SK-N-SH treated with all-trans-retinoic acid at 6 μM for 48 hours (cell line): ENCODE measurements around the gene USP13.

Source experiments
- ATAC-seq: fragments of 200-7000 bp; cut with Tn5 transposase; 3 replicates; pipeline ENCODE4 v1.9.1; 2020; ENCODE audit warnings: mild to moderate bottlenecking, moderate library complexity
- ARNTL ChIP-seq: fragments of 450-650 bp; formaldehyde crosslinking; IDR thresholded peaks from 2 replicates; pipeline ENCODE4 v1.5.0; 2020; ENCODE audit warnings: low read depth, mild to moderate bottlenecking, moderate library complexity, borderline replicate concordance
- BACH2 ChIP-seq: fragments of 250-450 bp; sonication (Bioruptor Pico); IDR thresholded peaks from 2 replicates; pipeline ENCODE4 v1.9.0; 2021; ENCODE audit warnings: mild to moderate bottlenecking, borderline replicate concordance
- CSDC2 ChIP-seq: fragments of 250-450 bp; sonication (Bioruptor Pico); IDR thresholded peaks from 2 replicates; pipeline ENCODE4 v1.5.0; 2020; ENCODE audit warnings: mild to moderate bottlenecking, moderate library complexity
- ESRRG ChIP-seq: fragments of 250-450 bp; sonication (Bioruptor Pico); IDR thresholded peaks from 2 replicates; pipeline ENCODE4 v1.6.1; 2021; ENCODE audit warnings: mild to moderate bottlenecking
- GLIS3 ChIP-seq: fragments of 250-450 bp; sonication (Bioruptor Pico); IDR thresholded peaks from 2 replicates; pipeline ENCODE4 v1.5.0; 2020; ENCODE audit warnings: mild to moderate bottlenecking, moderate library complexity
- OSR1 ChIP-seq: fragments of 250-450 bp; sonication (Bioruptor Pico); IDR thresholded peaks from 2 replicates; pipeline ENCODE4 v1.8.0; 2022; ENCODE audit warnings: moderate library complexity, mild to moderate bottlenecking, inconsistent platforms
- PPARA ChIP-seq: fragments of 250-450 bp; sonication (Bioruptor Pico); IDR thresholded peaks from 2 replicates; pipeline ENCODE4 v1.5.0; 2020; ENCODE audit warnings: mild to moderate bottlenecking, borderline replicate concordance
- RARB ChIP-seq: fragments of 250-450 bp; sonication (Bioruptor Pico); IDR thresholded peaks from 2 replicates; pipeline ENCODE4 v1.8.0; 2021; ENCODE audit warnings: mild to moderate bottlenecking, moderate library complexity
- SNAI2 ChIP-seq: fragments of 250-450 bp; sonication (Bioruptor Pico); IDR thresholded peaks from 2 replicates; pipeline ENCODE4 v1.5.0; 2020; ENCODE audit warnings: mild to moderate bottlenecking, moderate library complexity
- TCF4 ChIP-seq: fragments of 250-450 bp; sonication (Bioruptor Pico); IDR thresholded peaks from 2 replicates; pipeline ENCODE4 v1.8.0; 2021; ENCODE audit warnings: mild to moderate bottlenecking, moderate library complexity, borderline replicate concordance
- TOX ChIP-seq: fragments of 250-450 bp; sonication (Bioruptor Pico); IDR thresholded peaks from 2 replicates; pipeline ENCODE4 v1.8.0; 2021; ENCODE audit warnings: mild to moderate bottlenecking, moderate library complexity, borderline replicate concordance
- ZC3H10 ChIP-seq: fragments of 250-450 bp; sonication (Bioruptor Pico); IDR thresholded peaks from 2 replicates; pipeline ENCODE4 v1.5.1; 2021; ENCODE audit warnings: mild to moderate bottlenecking, moderate library complexity
- ZFP3 ChIP-seq: fragments of 250-450 bp; sonication (Bioruptor Pico); IDR thresholded peaks from 2 replicates; pipeline ENCODE4 v1.5.0; 2020; ENCODE audit warnings: mild to moderate bottlenecking, moderate library complexity
- ZFP30 ChIP-seq: fragments of 450-650 bp; formaldehyde crosslinking; IDR thresholded peaks from 2 replicates; pipeline ENCODE4 v1.5.0; 2022; ENCODE audit warnings: mild to moderate bottlenecking, moderate library complexity
- ZNF565 ChIP-seq: fragments of 450-650 bp; formaldehyde crosslinking; conservative IDR thresholded peaks from 2 replicates; pipeline ENCODE4 v1.5.0; 2020; ENCODE audit warnings: low read depth, mild to moderate bottlenecking, moderate library complexity
- ZNF70 ChIP-seq: fragments of 450-650 bp; formaldehyde crosslinking; IDR thresholded peaks from 2 replicates; pipeline ENCODE4 v1.5.0; 2020; ENCODE audit warnings: mild to moderate bottlenecking, moderate library complexity
- ZNF8 ChIP-seq: fragments of 450-650 bp; formaldehyde crosslinking; IDR thresholded peaks from 2 replicates; pipeline ENCODE4 v1.5.0; 2020; ENCODE audit warnings: mild to moderate bottlenecking, moderate library complexity
- TF ChIP-seq, protein P1 (sequence below): fragments of 250-450 bp; sonication (Bioruptor Pico); IDR thresholded peaks from 2 replicates; pipeline ENCODE4 v1.5.0; 2020; ENCODE audit warnings: mild to moderate bottlenecking, moderate library complexity
- TF ChIP-seq, protein P2 (sequence below): fragments of 250-450 bp; sonication (Bioruptor Pico); IDR thresholded peaks from 2 replicates; pipeline ENCODE4 v1.8.0; 2020; ENCODE audit warnings: mild to moderate bottlenecking, moderate library complexity, borderline replicate concordance
- TF ChIP-seq, protein P3 (sequence below): fragments of 250-450 bp; sonication (Bioruptor Pico); IDR thresholded peaks from 2 replicates; pipeline ENCODE4 v1.8.0; 2021; ENCODE audit warnings: low read depth, mild to moderate bottlenecking, moderate library complexity, borderline replicate concordance
- TF ChIP-seq, protein P4 (sequence below): fragments of 250-450 bp; sonication (Bioruptor Pico); IDR thresholded peaks from 2 replicates; pipeline ENCODE4 v1.5.1; 2021; ENCODE audit warnings: mild to moderate bottlenecking, moderate library complexity

The USP13 gene

DNA sequence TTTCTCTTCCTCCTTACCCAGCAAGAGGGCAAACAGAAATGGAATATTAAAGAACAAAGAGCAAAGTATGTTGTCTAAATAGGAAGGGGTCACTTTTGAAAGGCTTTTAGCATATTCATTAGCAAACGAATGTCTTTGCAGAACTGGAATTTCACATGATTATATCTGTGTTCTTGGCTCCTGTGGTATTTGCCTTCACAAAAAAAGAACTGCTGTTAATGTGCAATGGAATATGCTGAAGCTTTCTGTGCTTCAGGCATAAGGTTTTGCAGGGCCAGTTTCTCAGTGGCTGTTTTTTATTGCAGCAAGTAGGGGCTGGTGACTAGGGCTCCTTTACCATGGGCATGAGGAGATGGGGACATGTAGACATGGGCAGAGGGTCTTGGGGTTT lies 173.4 kb downstream of the USP13 start (continued):
- TF ChIP-seq, protein P1, sequence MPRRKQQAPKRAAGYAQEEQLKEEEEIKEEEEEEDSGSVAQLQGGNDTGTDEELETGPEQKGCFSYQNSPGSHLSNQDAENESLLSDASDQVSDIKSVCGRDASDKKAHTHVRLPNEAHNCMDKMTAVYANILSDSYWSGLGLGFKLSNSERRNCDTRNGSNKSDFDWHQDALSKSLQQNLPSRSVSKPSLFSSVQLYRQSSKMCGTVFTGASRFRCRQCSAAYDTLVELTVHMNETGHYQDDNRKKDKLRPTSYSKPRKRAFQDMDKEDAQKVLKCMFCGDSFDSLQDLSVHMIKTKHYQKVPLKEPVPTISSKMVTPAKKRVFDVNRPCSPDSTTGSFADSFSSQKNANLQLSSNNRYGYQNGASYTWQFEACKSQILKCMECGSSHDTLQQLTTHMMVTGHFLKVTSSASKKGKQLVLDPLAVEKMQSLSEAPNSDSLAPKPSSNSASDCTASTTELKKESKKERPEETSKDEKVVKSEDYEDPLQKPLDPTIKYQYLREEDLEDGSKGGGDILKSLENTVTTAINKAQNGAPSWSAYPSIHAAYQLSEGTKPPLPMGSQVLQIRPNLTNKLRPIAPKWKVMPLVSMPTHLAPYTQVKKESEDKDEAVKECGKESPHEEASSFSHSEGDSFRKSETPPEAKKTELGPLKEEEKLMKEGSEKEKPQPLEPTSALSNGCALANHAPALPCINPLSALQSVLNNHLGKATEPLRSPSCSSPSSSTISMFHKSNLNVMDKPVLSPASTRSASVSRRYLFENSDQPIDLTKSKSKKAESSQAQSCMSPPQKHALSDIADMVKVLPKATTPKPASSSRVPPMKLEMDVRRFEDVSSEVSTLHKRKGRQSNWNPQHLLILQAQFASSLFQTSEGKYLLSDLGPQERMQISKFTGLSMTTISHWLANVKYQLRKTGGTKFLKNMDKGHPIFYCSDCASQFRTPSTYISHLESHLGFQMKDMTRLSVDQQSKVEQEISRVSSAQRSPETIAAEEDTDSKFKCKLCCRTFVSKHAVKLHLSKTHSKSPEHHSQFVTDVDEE (CRISPR knock-in tag), result no peak
- TF ChIP-seq TOX (CRISPR knock-in tag) (no peak), GLIS3 (CRISPR knock-in tag) (no peak), SNAI2 (CRISPR knock-in tag) (no peak)

DNA sequence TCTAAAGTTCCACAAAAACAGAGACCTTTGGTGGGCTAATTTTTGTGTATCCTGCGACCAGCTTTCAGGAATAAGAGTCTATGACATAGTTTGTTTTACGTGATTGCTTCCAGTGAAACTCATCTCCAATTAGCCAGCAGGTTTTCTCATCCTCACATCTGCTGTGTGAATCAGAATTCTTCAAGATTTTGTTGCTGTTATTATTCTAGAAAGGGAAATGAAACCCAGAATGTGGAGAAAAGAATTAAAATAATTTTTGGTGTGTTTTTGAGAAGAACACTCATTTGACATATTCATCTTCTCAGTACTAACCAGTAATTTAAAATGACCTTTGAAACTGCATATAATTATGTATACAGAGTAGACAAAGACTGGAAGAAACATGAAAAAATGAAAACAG lies 175.9 kb downstream of the USP13 start:
- TF ChIP-seq, protein P2, sequence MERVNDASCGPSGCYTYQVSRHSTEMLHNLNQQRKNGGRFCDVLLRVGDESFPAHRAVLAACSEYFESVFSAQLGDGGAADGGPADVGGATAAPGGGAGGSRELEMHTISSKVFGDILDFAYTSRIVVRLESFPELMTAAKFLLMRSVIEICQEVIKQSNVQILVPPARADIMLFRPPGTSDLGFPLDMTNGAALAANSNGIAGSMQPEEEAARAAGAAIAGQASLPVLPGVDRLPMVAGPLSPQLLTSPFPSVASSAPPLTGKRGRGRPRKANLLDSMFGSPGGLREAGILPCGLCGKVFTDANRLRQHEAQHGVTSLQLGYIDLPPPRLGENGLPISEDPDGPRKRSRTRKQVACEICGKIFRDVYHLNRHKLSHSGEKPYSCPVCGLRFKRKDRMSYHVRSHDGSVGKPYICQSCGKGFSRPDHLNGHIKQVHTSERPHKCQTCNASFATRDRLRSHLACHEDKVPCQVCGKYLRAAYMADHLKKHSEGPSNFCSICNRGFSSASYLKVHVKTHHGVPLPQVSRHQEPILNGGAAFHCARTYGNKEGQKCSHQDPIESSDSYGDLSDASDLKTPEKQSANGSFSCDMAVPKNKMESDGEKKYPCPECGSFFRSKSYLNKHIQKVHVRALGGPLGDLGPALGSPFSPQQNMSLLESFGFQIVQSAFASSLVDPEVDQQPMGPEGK, result no peak
- TF ChIP-seq ZNF70 (CRISPR knock-in tag), result no peak
- TF ChIP-seq TOX (CRISPR knock-in tag), result no peak
- TF ChIP-seq, protein P1 (CRISPR knock-in tag), result no peak
- TF ChIP-seq, protein P3, sequence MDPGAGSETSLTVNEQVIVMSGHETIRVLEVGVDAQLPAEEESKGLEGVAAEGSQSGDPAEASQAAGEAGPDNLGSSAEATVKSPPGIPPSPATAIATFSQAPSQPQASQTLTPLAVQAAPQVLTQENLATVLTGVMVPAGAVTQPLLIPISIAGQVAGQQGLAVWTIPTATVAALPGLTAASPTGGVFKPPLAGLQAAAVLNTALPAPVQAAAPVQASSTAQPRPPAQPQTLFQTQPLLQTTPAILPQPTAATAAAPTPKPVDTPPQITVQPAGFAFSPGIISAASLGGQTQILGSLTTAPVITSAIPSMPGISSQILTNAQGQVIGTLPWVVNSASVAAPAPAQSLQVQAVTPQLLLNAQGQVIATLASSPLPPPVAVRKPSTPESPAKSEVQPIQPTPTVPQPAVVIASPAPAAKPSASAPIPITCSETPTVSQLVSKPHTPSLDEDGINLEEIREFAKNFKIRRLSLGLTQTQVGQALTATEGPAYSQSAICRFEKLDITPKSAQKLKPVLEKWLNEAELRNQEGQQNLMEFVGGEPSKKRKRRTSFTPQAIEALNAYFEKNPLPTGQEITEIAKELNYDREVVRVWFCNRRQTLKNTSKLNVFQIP (CRISPR knock-in tag), result no peak
- TF ChIP-seq BACH2 (CRISPR knock-in tag), result no peak
- no peak for TF ChIP-seq SNAI2 (CRISPR knock-in tag)
- no peak for TF ChIP-seq ESRRG (CRISPR knock-in tag)
- TF ChIP-seq ZNF8 (CRISPR knock-in tag), result no peak
- no peak for TF ChIP-seq OSR1
- no peak for TF ChIP-seq TCF4
- TF ChIP-seq RARB (CRISPR knock-in tag), result no peak
- no peak for TF ChIP-seq ZFP30 (CRISPR knock-in tag)
- TF ChIP-seq ZC3H10, result no peak
- TF ChIP-seq GLIS3 (CRISPR knock-in tag), result no peak
- no peak for TF ChIP-seq ZFP3 (CRISPR knock-in tag)
- no peak for TF ChIP-seq ARNTL (CRISPR knock-in tag)
- TF ChIP-seq, protein P4, sequence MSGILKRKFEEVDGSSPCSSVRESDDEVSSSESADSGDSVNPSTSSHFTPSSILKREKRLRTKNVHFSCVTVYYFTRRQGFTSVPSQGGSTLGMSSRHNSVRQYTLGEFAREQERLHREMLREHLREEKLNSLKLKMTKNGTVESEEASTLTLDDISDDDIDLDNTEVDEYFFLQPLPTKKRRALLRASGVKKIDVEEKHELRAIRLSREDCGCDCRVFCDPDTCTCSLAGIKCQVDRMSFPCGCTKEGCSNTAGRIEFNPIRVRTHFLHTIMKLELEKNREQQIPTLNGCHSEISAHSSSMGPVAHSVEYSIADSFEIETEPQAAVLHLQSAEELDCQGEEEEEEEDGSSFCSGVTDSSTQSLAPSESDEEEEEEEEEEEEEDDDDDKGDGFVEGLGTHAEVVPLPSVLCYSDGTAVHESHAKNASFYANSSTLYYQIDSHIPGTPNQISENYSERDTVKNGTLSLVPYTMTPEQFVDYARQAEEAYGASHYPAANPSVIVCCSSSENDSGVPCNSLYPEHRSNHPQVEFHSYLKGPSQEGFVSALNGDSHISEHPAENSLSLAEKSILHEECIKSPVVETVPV (CRISPR knock-in tag), result no peak

DNA sequence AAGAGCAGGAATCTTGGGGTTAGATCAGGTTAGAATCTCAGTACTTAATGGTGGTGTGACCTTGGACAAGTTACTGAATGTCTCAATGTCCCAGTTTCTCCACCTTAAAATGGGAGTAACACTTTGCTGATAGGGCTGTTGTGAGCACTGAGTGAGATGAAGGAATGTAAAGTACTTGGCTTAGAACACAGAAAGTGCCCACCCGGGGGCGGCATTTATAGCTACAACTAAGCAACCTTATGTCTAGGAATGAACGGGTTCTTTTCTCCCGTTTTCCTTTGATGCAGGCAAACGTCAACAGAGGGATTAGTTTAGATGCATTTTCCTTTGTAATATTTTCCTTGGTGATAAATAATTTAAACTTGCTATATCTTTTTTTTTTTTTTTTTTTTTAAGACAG lies 176.6 kb downstream of the USP13 start:
- TF ChIP-seq, protein P2, result no peak
- TF ChIP-seq, protein P1 (CRISPR knock-in tag), result no peak
- TF ChIP-seq TCF4, result no peak
- no peak for TF ChIP-seq ZC3H10
- TF ChIP-seq ZNF565 (CRISPR knock-in tag), result no peak
- no peak for TF ChIP-seq CSDC2 (CRISPR knock-in tag)
- TF ChIP-seq PPARA (CRISPR knock-in tag), result no peak
- no peak for TF ChIP-seq ZNF70 (CRISPR knock-in tag)
- no peak for ATAC-seq

More for the DNA sequence above, 175.9 kb downstream of the USP13 start:
- no peak for ATAC-seq
